ENCODE results near the gene HEG1. TPM values are rescaled to one million over a fixed set of nuclear protein-coding genes. Genes with fewer than 3 reads are reported as not detected.

HEG1 gene
- total and polyA plus RNA-seq, 2 of the 8 experiments (the other 6 are each of a cell fraction or from before 2014, with no cell fraction given), result 5.3 to 9.7 TPM

- H2BK12ac ChIP-seq (ENCODE audit: low read depth, low read length), result no peak overlapping the region
- no peak overlapping the region for H3K9ac ChIP-seq (replicated peaks in 1 of 4; ENCODE audit: extremely low read depth in 1 of 4, low read depth in 3 of 4, low read length in 3 of 4)
- no peak overlapping the region for H3K27ac ChIP-seq (ENCODE audit: low read depth, low read length)
- no peak overlapping the region for H2BK120ac ChIP-seq (replicated peaks; ENCODE audit: low read depth, low read length)
- CTCF ChIA-PET (ENCODE audit: partially characterized antibody), result interaction anchor here (0.7 to 1.0 kb wide), 3 partner anchors 12 to 29 kb away, joined by 3 read pairs; no protein-coding TSS in a partner anchor
- no peak overlapping the region for H4K8ac ChIP-seq (ENCODE audit: extremely low read depth, insufficient read depth, low read length)
- no peak overlapping the region for H2BK5ac ChIP-seq (ENCODE audit: low read depth, low read length)
- no peak overlapping the region for H2AK5ac ChIP-seq (ENCODE audit: low read depth, low read length)
- H4K91ac ChIP-seq (replicated peaks; ENCODE audit: insufficient read length, low read length), result no peak overlapping the region
- H3K9me3 ChIP-seq (ENCODE audit: insufficient read depth in 2 of 2, low read depth in 1 of 2, low read length in 1 of 2), result no peaks in the 10 kb centered on the region
- no peak overlapping the region for H3K4me2 ChIP-seq (ENCODE audit: insufficient read depth in 1 of 2, low read depth in 2 of 2, low read length in 2 of 2)
- H3K18ac ChIP-seq (ENCODE audit: extremely low read depth, low read length), result no peak overlapping the region
- H4K20me1 ChIP-seq (replicated peaks in 1 of 2; ENCODE audit: control insufficient read depth in 1 of 2, insufficient read depth in 2 of 2, low read length in 2 of 2), result no peaks in the 10 kb centered on the region
- H2BK20ac ChIP-seq (ENCODE audit: low read length), result no peak overlapping the region
- H3K4me3 ChIP-seq (ENCODE audit: extremely low read depth in 1 of 4, insufficient read depth in 2 of 4, low read depth in 3 of 4, low read length in 4 of 4), result no peak overlapping the region
- POLR2A ChIA-PET (ENCODE audit: partially characterized antibody), result interaction anchor here (0.6 kb wide), 1 partner anchor 9 kb away, joined by 3 read pairs; no protein-coding TSS in a partner anchor
- H3K14ac ChIP-seq (ENCODE audit: insufficient read length), result no peak overlapping the region
- no peak overlapping the region for H3K4ac ChIP-seq (replicated peaks; ENCODE audit: insufficient read length, low read depth, low read length)
- 91% methylated on average over 3 of the region's 3 CpGs; no CpG with 5 or more reads in 1 of the 2 experiments for WGBS, 2 experiments (ENCODE audit: extremely low coverage in 1 of 2, insufficient coverage in 1 of 2, insufficient read length in 1 of 2, insufficient replicate concordance in 2 of 2, low coverage in 1 of 2, low lambda C conversion rate in 2 of 2, missing lambda C conversion rate in 1 of 2)
- H3K23ac ChIP-seq (ENCODE audit: insufficient read length), result no peak overlapping the region
- no peak overlapping the region for H4K5ac ChIP-seq (ENCODE audit: insufficient read length, low read depth, low read length)
- FAIRE-seq (no peak), DNase-seq (ENCODE audit: low read depth in 1 of 2, low spot score in 2 of 2) (no peak)
- H3K27me3 ChIP-seq (replicated peaks in 1 of 4; ENCODE audit: control insufficient read depth in 3 of 4, extremely low read depth in 1 of 4, insufficient read depth in 3 of 4, low read length in 3 of 4), result no peaks in the 10 kb centered on the region
- no peak overlapping the region; the same call in 1 of the 2 replicates for H2AFZ ChIP-seq (ENCODE audit: low read length)
- H2BK15ac ChIP-seq (ENCODE audit: low read length), result no peak overlapping the region
- H3K4me1 ChIP-seq (replicated peaks in 1 of 4; ENCODE audit: control insufficient read depth in 3 of 4, insufficient read depth in 4 of 4, low read length in 3 of 4), result no peaks in the 10 kb centered on the region
- H3K79me2 ChIP-seq (ENCODE audit: control insufficient read depth in 1 of 2, insufficient read depth in 2 of 2, low read length in 2 of 2), result no peaks in the 10 kb centered on the region
- H3K36me3 ChIP-seq (ENCODE audit: control insufficient read depth in 2 of 4, insufficient read depth in 4 of 4, low read length in 3 of 4), result no peaks in the 10 kb centered on the region
- no peaks in the 10 kb centered on the region for H3K23me2 ChIP-seq (ENCODE audit: low read depth, low read length)
- H3K56ac ChIP-seq (replicated peaks; ENCODE audit: insufficient read length, low read depth, low read length), result no peak overlapping the region
- no peaks in the 10 kb centered on the region for H3K79me1 ChIP-seq (ENCODE audit: low read depth, low read length)
These were observed 105.8 kb downstream of the HEG1 start for GRCh38 chr3:124950026-124950425.

Data from H1 (cell line).